Measurements from ENCODE around the gene RHNO1.

RHNO1 gene

DNA sequence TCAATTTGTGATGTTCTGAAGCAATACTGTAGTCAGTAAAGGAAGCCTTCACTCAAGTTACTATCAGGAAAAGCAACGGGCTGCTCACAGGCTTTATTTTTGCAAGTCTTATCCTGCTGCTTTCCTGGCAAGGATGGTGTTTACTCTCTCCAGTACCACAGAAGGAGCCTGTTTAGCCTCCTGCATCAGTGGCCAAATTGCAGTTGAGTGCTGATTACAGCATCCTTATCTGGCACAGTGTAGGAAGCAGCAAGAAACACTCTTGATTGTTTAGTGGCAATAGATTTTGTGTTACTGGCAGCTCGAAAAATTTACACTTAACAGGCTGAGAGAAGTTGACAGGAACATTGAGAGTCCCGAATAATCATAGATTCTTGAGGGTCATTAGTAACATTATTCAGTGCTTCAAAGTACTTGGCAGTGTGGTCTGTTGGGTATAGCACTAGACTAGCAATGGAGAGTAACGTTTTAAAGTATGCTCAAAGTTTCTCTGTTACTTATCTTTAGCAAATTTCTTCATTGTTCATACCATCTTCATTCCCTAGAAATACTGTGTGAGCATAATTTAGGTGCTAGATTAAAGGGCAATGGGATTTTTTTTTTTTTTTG is 25.4 kb downstream of the RHNO1 start:
- ATAC-seq (no peak), DNase-seq (no peak)

DNA sequence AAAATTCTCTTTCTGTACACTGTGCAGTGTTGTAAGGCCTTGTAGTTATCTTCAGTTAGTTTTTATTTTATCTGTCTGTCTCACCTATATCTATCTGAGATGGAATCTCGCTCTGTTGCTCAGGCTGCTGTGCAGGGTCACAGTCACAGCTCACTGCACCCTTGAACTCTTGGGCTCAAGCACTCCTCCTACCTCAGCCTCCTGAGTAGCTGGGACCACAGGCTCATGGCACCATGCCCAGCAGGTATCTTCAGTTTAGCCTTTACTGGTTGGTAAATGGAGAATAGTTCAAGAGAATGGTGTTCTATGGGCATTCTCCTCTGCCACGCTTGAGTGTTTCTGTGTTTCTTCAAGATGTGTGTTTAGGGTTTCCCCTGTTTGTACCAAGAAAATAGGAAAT is 27.2 kb downstream of the RHNO1 start:
- ATAC-seq (no peak), DNase-seq (no peak)

DNA sequence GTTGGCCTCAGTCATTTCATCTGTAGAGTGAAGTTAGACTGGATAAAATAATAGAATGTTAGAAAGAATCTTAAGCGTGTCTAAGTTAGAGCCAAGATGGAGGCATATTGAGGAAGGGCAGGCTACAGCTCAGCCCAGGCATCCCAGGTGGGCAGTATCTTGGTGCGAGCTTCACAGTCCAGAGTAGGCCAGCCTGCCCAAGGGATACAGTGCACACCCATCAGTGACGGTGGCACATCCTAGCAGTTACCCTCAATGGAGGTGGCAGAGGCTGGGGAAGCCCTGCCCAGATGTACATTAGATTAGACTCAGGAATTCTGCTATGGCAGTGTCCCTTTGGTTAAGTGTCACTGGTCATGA is 35.2 kb downstream of the RHNO1 start:
- DNase-seq (no peak), ATAC-seq (no peak)

DNA sequence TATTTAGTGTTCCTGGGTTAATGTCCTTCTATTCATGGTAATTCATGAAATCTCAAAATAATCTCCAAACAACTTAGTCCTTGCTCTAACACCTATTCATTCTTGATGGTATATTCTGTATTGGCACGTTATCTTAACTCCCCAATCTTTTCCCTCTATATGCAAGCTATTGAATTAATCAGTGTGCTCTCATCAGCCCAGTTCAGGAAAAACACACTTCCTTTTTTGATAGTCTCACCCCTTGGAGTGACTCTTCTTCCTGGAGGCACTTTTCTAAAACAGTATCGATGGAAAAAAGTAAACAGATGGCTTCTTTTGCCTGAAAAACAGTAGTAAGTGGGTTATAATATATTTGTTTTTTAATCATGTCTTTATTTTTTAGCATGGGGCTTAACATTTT is 42.2 kb downstream of the RHNO1 start:
- no peak for DNase-seq
- no peak for ATAC-seq

DNA sequence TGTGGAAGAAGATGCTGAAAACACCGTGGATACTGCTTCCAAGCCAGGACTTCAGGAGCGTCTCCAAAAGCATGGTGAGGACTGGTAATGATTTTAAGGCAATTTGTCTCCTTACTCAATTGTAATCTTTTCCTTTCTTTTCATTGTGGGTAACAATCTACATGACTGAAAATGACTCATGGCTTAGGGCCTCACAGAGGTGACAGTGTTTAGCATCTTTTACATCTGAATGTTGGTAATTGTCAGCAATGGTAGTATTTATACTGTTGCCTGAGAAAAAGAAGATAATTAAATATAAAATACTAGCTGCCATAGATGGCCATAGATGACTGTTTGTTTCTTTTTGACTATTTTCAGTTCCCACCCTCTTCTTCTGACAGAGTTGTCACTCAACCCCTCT is 45.3 kb downstream of the RHNO1 start:
- DNase-seq (no peak), ATAC-seq (no peak)

DNA sequence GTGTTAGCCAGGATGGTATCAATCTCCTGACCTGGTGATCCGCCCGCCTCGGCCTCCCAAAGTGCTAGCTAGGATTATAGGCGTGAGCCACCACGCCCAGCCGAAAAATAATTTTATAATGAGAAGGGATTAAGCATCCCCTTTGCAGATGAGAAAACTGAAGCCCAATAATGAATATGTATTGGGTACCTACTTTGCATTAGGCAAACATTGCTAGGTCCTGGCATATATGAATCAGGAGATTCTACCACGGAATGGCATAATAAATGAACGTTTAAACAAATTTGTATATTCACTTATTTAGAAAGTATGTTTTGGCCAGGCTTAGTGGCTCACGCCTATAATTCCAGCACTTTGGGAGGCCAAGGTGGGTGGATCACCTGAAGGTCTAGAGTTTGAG is 46.0 kb downstream of the RHNO1 start:
- no peak for ATAC-seq

DNA sequence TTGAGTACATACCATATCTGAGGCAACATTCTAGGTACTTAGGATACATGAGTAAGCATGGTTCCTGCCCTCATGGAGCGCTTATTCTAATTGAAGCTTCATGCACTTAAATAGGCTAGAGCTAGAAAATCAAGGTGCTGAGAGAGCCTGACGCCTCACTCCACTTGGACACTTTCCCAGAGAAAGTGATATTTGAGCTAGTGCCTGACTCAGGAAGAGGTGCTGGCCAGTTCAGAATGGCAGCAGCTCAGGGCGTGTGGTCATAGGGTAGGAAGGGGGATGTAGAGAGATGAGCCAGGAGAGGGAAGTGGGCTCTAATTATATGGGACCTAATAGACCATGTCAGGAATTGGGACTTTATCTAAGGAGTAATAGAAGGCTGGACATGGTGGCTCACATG is 47.0 kb downstream of the RHNO1 start:
- ATAC-seq (no peak), DNase-seq (no peak)

More for the DNA sequence above, 46.0 kb downstream of the RHNO1 start:
- DNase-seq: no peak

DNA sequence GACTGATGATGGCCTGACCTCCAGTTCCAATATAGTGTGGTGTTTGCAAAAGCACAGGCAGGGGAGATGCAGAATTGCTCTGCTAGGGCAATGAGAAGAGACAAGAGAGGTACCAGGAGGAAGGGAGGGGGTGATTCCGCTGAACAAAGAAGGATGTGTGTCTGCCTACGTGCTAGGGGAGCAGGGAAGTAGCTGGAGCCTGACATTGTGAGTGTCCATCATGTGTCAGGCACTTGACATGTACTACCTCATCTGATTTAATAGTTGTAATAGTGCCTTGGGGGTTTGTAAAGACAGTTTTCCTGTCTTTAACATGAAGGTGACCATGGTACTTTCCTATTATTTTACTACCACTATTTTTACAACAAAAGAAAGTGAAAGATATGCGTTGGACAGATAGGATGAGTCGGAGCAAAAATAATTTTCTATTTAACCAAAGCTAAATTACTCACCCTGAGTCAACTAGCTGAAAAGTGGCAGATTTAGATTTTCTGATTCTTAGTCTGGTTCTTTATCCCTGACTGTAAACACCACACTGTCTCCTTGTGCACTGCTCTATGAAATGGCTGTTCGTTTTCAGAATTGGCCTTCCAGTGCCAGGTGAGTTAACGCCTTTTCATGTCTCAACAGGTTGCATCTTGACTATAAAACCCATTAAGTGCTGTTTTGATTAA is 48.4 kb downstream of the RHNO1 start:
- DNase-seq (no peak), ATAC-seq (no peak)

DNA sequence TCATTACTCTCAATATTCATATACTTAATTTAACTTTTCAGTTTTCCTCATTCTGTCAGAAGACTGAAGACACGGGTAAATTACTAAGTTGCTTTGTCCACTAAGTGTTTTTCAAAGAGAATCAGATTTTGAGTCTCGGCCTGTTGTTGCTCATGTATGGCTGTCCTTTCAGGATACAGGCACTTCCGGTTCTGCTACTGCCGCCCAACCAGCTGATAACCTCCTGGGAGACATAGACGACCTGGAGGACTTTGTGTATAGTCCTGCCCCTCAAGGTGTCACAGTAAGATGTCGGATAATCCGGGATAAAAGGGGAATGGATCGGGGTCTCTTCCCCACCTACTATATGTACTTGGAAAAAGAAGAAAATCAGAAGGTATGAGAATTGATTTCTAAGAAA is 53.8 kb downstream of the RHNO1 start:
- DNase-seq: no peak
- ATAC-seq: no peak

DNA sequence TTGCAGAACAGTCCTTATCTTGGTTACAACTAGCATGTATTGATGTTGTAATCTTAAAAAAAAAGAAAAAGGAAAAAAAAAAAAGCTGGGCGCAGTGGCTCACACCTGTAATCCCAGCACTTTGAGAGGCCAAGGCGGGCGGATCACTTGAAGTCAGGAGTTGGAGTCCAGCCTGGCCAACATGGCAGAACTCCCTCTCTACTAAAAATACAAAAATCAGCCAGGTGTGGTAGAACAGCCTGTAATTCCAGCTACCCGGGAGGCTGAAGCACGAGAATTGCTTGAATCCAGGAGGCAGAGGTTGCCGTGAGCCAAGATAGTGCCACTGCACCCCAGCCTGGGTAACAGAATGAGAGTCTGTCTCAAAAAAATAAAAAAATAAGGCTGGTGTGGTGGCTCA is 56.6 kb downstream of the RHNO1 start:
- ATAC-seq: no peak
- no peak for DNase-seq

DNA sequence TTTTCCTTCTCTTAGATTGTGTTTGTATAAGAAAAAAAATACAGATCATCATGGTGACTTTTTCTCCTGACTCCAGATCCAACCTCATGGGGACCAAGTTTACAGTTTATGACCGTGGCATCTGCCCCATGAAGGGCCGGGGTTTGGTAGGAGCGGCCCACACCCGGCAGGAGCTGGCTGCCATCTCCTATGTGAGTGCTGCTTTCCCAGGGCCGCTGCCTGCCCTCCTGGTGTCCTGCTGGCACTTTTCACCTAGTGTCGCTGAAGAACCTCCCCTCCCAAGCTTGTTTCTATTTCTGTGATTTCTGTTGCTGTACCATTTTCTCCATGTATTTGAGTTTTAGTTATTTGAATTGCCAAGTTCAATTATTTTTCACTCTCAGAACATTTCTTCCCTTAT is 57.3 kb downstream of the RHNO1 start:
- DNase-seq (no peak), ATAC-seq (no peak)

DNA sequence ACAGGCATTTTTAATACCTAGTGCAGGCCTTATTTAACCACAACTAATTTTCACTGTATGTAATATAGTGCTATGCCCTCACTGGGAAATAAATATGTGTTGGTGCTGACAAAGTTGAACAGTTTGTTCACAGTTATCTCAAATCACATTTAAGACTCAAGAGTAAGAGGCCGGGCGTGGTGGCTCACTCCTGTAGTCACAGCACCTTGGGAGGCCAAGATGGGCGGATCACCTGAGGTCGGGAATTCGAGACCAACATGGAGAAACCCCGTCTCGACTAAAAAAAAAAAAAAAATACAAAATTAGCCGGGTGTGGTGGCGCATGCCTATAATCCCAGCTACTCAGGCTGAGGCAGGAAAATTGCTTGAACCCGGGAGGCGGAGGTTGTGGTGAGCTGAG is 59.3 kb downstream of the RHNO1 start:
- DNase-seq (no peak), ATAC-seq (no peak)

DNA sequence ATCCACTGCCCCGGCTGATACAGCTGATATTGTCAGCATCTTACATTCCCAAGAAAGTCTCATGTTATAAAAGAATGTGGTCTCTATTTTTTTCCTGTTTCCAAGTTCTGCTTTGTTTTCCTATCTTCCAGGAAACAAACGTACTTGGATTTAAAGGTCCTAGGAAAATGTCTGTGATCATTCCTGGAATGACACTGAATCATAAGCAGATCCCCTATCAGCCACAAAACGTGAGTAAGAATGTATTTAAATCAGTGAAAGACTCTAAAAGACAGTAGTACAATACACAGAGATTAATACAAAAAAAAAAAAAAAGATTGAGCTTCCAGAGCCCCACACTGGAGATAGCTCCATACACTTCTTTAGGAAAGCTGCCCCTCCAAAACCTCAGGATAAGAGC is 60.5 kb downstream of the RHNO1 start:
- no peak for ATAC-seq

More for the DNA sequence above, 60.5 kb downstream of the RHNO1 start:
- DNase-seq: no peak
